Measurements from ENCODE around the gene ELK1.

ELK1 gene

DNA sequence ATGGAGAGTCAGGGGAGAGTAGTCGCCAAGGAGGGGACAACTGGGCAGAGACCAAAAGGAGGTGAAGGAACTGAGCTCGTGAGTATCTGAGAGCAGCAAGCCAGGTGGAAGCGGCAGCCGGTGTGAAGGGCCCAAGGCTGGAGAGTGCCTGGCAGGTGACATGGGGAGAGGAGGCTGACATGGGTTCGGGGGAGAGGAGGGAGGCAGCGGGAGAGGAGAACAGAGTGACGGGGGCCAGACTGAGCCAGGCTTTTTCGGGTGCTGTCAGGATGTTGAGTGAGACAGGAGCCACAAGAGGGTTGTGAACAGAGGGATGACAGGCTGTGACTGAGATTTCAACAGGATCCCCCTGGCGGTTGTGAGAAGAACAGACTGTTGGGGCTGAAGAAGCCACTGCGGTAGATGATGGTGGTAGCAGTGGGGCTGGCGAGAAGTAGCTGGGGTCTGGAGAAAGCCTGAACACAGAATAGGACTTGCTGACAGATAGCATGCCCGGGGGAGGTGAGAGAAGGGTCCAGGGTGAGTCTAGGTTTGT is 5.7 kb downstream of the ELK1 start:
- peak; percentile 28 for DNase-seq

GRCh38 chrX:47643926-47644325 is 6.4 kb downstream of the ELK1 start:
- DNase-seq, result peak; percentile 46

- no peak for DNase-seq
These were observed 11.5 kb downstream of the ELK1 start for GRCh38 chrX:47638816-47639215.

- DNase-seq, result peak; percentile 81
These were observed 12.7 kb downstream of the ELK1 start for GRCh38 chrX:47637546-47638195.

GRCh38 chrX:47634871-47635575 is 15.3 kb downstream of the ELK1 start:
- DNase-seq, result no peak

- DNase-seq, result no peak
These were observed 16.4 kb downstream of the ELK1 start for GRCh38 chrX:47633689-47634590.

DNA sequence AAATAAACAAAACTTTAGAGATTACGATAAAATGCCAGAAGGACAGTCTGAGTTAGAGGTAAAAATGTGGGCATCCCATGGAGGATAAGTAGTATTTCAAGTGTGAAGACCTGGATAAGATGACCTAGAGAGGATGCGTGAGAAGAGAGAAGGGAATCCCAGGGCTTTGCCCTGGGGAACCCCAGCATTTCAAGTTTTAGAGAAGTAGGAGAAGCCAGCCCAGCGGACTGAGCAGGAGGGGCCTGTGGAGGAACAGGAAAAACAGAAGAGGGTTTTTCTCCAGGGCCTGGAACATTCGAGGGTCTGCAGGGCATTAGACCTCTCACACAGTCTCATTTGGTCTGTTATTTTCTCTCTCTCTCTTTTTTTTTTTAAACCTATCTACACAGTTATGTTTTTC is 17.7 kb downstream of the ELK1 start:
- no peak for DNase-seq

DNA sequence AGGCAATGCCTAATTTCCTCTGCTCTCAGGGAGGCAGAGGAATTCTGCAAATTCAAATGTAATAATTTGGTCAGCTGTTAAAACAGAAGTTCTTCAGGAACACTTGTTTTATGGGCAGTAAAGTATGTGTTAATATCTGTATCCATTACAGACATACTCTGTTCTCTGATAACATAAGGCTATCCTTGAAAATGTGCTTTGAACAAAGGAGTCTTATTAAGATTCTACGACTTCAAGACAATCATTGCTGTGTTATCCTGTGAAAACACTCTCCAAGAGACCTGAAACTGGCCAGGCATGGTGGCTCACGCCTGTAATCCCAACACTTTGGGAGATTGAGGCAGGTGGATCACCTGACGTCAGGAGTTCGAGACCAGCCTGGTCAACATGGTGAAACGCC is 18.7 kb downstream of the ELK1 start:
- no peak for DNase-seq

DNA sequence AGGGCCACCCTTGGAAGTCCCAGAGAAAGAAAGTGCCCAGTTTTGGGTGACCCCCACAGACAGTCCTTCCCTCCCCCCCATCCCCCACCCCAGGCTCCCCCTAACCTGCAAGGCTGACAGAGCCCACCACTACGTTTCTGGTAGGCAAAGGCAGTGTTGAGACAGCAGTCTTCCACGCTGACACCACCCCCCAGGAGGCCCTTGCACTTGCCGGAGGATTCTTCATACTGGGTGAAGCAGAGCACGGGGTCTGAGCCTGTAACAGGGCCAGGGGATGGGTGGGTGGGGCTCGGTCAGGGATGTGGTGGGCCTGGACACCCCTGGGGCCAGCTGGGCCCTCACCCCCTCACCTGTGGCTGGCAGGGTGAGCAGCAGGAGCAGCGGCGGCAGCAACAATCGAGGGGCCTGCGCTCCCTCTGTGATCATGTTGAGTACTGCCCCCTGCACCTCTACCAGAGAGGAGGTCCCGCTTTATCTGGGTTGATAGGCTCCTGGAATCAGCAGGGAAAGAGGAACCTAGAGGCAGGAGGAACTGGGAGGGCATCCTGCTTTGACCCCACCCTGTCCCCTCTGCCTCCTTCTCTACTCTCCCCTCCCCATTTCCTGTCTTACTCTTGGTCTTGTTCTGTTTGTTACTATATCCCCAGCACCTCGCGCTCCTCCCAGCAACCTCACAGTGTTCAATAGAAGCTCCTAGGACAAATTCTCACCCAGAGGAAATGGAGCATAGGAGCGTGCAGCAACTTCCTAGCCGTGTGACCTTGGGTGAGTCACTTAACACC is 20.8 kb downstream of the ELK1 start, which contains the start of gene CFP:
CFP (minus strand) TSS at position 512 of the 782 bp plus-strand sequence; CDS start at position 426, 86 bp downstream.
- DNase-seq, result peak; percentile 14

- DNase-seq, result peak; percentile 13
These were observed 21.4 kb downstream of the ELK1 start for GRCh38 chrX:47628982-47629381.

- DNase-seq, result no peak
These were observed 25.0 kb downstream of the ELK1 start for GRCh38 chrX:47625365-47625764.

GRCh38 chrX:47623540-47624027 is 26.8 kb downstream of the ELK1 start:
- DNase-seq, result peak; percentile 53

GRCh38 chrX:47621851-47622250 is 28.5 kb downstream of the ELK1 start:
- DNase-seq, result no peak

DNA sequence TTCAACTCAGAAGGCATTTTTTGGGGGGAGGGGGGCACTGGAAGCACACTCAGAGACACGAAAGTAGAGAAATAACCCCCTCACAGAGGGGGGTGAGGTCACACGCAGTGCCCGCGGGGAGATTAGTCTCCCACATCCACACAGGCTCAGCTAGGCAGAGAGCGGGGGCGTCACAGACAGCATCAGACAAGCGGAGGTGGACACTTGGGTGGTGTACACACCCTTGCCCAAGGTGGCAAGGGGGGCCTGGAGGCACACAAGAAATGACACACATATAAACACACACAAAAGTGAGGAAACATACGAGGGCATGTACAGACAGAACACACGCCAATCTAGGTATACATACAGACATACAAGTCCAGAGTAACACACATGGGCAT is 30.1 kb downstream of the ELK1 start:
- no peak for DNase-seq

DNA sequence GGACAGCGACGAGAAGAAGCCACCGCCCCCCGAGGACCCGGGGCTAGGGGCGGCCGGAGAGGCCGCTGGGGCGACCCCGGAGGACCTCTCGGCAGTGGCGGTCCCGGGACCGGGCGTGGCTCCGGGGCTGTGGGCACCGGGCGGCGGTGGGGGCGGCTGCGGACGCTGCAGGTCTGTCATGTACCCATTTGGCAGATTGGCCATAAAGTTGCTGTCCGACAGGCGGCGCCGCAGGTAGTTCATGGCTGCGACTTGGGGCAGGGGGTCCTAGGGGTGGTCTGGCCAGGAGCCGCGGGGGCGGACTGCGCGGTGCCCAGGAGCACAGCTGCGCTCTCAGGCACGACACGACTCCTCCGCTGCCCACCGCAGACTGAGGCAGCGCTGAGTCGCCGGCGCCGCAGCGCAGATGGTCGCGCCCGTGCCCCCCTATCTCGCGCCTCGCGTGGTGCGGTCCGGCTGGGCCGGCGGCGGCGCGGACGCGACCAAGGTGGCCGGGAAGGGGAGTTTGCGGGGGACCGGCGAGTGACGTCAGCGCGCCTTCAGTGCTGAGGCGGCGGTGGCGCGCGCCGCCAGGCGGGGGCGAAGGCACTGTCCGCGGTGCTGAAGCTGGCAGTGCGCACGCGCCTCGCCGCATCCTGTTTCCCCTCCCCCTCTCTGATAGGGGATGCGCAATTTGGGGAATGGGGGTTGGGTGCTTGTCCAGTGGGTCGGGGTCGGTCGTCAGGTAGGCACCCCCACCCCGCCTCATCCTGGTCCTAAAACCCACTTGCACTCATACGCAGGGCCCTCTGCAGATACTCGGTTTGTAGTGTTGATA is 30.7 kb downstream of the ELK1 start, which contains the start of gene SYN1:
SYN1 (minus strand) TSS at position 372 of the 817 bp plus-strand sequence; CDS start at position 243, 129 bp downstream.
- peak; percentile 78 for DNase-seq

DNA sequence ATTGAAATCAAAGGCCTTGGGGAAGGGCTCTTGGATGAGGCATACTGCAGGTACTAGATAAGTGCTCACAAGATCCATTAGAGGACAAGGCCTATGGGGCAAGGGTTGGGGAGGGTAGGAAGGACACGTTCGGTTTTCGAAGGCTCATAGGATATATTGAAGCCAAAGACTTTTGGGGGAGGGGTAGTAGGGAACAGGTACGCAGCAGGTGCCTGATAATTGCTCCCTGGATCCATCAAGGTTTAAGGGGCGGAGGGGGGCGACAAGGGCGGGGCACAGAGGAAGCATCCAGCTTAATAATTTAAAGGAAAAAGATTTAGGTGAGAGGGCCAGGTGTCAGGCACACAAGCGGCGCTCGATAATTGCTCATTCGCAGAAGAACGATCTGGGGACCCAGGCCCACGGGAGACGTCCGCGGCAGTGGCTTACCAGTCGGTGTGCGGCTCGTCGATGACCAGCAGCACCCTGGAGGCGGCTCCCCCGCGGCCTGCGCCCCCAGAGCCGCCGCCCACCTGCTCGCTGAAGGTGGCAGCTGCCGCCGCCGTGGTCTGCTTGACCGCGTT is 31.4 kb downstream of the ELK1 start:
- no peak for DNase-seq

GRCh38 chrX:47614618-47615017 is 35.7 kb downstream of the ELK1 start:
- DNase-seq, result no peak

GRCh38 chrX:47613082-47613481 is 37.3 kb downstream of the ELK1 start:
- DNase-seq, result peak; percentile 42

- DNase-seq, result no peak
These were observed 37.9 kb downstream of the ELK1 start for GRCh38 chrX:47612418-47612817.

DNA sequence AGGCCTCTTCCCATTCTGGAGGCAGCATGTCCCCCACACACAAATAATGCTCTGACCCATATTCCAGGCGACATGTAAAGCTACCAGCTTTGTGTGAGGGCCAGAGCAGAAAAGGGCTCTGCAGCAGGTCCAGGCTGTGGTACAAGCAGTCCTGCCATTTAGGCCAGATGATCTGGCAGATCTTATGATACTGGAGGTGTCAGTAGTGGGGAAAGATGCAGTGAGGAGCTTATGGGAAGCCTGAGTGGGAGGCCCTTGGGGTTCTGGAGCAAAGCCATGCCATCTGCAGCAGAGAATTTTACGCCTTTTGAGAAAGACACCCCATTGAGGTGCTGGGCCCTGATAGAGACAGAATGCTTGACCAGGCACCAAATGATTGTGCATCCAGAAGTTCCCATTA is 38.4 kb downstream of the ELK1 start:
- no peak for DNase-seq

- DNase-seq, result no peak
These were observed 38.9 kb downstream of the ELK1 start for GRCh38 chrX:47611489-47611888.

Measured in hematopoietic multipotent progenitor cell treated with erythropoietin and hydrocortisone succinate and interleukin-3 and kit ligand, for 8 days (in vitro differentiated cells).